Lung (tissue), 12 donors: ENCODE results near the gene RETN. TPM values are rescaled to one million over a fixed set of nuclear protein-coding genes. Genes with fewer than 3 reads are reported as not detected.

ENCODE experiments used
- ATAC-seq: fragments of 200-7000 bp; cut with Tn5 transposase; one replicate; pipeline ENCODE4 v1.9.1; 2020; ENCODE audit warnings: moderate number of reproducible peaks; ENCODE audit not compliant: insufficient read depth, low FRiP score
- DNase-seq, 3 donors: peaks; one replicate each; pipeline ENCODE4 v3.0.0-alpha.2; 2013 to 2017
- H3K27ac ChIP-seq, 2 donors: one replicate each; pipeline ENCODE4 v1.5.1; 2013; ENCODE audit warnings: mild to moderate bottlenecking in 2 of 2, moderate library complexity in 2 of 2, control low read depth in 1 of 2, inconsistent platforms in 1 of 2, low read depth in 1 of 2, low read length in 1 of 2
- H3K27me3 ChIP-seq, 3 donors: one replicate each; pipeline ENCODE4 v1.5.1; 2013; ENCODE audit warnings: low read length in 2 of 3; ENCODE audit not compliant: control insufficient read depth in 3 of 3, insufficient read depth in 3 of 3
- H3K36me3 ChIP-seq, 4 donors: one replicate each; pipeline ENCODE4 v1.5.1; 2013; ENCODE audit warnings: low read length in 4 of 4, mild to moderate bottlenecking in 1 of 4, moderate library complexity in 1 of 4; ENCODE audit not compliant: control insufficient read depth in 4 of 4, insufficient read depth in 4 of 4
- H3K4me1 ChIP-seq, 5 donors: one replicate each; pipeline ENCODE4 v1.5.1; 2013; ENCODE audit warnings: low read length in 5 of 5, mild to moderate bottlenecking in 2 of 5, moderate library complexity in 1 of 5; ENCODE audit not compliant: control insufficient read depth in 5 of 5, insufficient read depth in 5 of 5
- H3K4me3 ChIP-seq: one replicate; pipeline ENCODE4 v1.5.1; 2013; ENCODE audit warnings: mild to moderate bottlenecking, control low read depth, moderate library complexity
- H3K9ac ChIP-seq, 2 donors: one replicate each; pipeline ENCODE4 v1.5.1; 2013; ENCODE audit warnings: low read length in 2 of 2, control low read depth in 1 of 2; ENCODE audit not compliant: insufficient read depth in 1 of 2
- H3K9me3 ChIP-seq, 4 donors: one replicate each; pipeline ENCODE4 v1.5.1; 2013; ENCODE audit warnings: low read length in 3 of 4, mild to moderate bottlenecking in 1 of 4, moderate library complexity in 1 of 4; ENCODE audit not compliant: control insufficient read depth in 4 of 4, insufficient read depth in 3 of 4
- CTCF ChIP-seq: IDR thresholded peaks from 2 replicates; pipeline ENCODE4 v1.5.1; 2012; ENCODE audit warnings: mild to moderate bottlenecking; ENCODE audit errors: control extremely low read depth, extremely low read depth
- WGBS, 2 donors: extraction: QIAGEN DNeasy Blood & Tissue Kit; methylation state at CpG; one replicate each; pipeline ENCODE4 v1.1.7; 2013; 5-methylcytosine and 5-hydroxymethylcytosine counted together
- polyA plus RNA-seq, 2 donors: library from polyadenylated mRNA; stranded (reverse); fragments of 200-250 nt; gene quantifications; one replicate each; pipeline ENCODE4 v1.2.1, GENCODE V29; 2013
- total RNA-seq, 2 donors: library from RNA; depleted of rRNA in 1 of 2; stranded (reverse); fragments of >200 nt in 1 of 2; gene quantifications; one replicate each; pipeline ENCODE4 v1.2.1, GENCODE V29; 2014 to 2021
- donor health status: control.
- donor health status: control.
- donor health status: Bipolar disorder and iron deficiency.
- donor health status: healthy.
- donor health status: DM: yes; HTN: yes; CAD: no.

Gene RETN
- total and polyA plus RNA-seq, 4 donors, result 2.9 to 1,168 (median 58.3) TPM

GRCh38 chr19:7704280-7705060 lies 35.6 kb downstream of the RETN start:
- Histone ChIP-seq H3K27ac (no peak overlapping the region), H3K4me1 (peaks cover 0 to 8% (median 0%) of the 10 kb centered on the region in 5 donors), H3K9me3 (peaks cover 0 to 1% (median 0%) of the 10 kb centered on the region in 4 donors), H3K4me3 (no peak overlapping the region), H3K27me3 (peaks cover 0 to 3% (median 2%) of the 10 kb centered on the region in 3 donors), H3K9ac (no peak overlapping the region), H3K36me3 (no peaks in the 10 kb centered on the region)
- no peak for TF ChIP-seq CTCF
- no peak for ATAC-seq
- WGBS, 2 donors, result 84 to 88% methylated on average over 6 of the region's 6 CpGs
- no peak for DNase-seq

GRCh38 chr19:7705387-7706187 lies 36.7 kb downstream of the RETN start:
- Histone ChIP-seq H3K9ac (no peak overlapping the region), H3K4me1 (peaks cover 0 to 8% (median 0%) of the 10 kb centered on the region in 5 donors), H3K27me3 (peaks cover 0 to 2% (median 0%) of the 10 kb centered on the region in 3 donors), H3K9me3 (no peaks in the 10 kb centered on the region), H3K36me3 (no peaks in the 10 kb centered on the region), H3K27ac (peak overlapping the region in 1 of 2 donors; percentile 64), H3K4me3 (no peak overlapping the region)
- 31 to 55% methylated on average over 24 of the region's 24 CpGs for WGBS, 2 donors
- peak in 2 of 3 donors; percentile 6 to 19 for DNase-seq
- no peak for TF ChIP-seq CTCF
- ATAC-seq, result no peak

GRCh38 chr19:7706188-7706954 lies 37.5 kb downstream of the RETN start:
- no peak overlapping the region for H3K4me3 ChIP-seq
- DNase-seq, result no peak
- no peaks in the 10 kb centered on the region for H3K36me3 ChIP-seq
- no peaks in the 10 kb centered on the region for H3K9me3 ChIP-seq
- 56 to 72% methylated on average over 14 of the region's 14 CpGs for WGBS, 2 donors
- no peak overlapping the region for H3K9ac ChIP-seq
- no peak for TF ChIP-seq CTCF
- H3K27ac ChIP-seq, result peak overlapping the region in 1 of 2 donors; percentile 64
- peaks cover 0 to 8% (median 0%) of the 10 kb centered on the region in 5 donors for H3K4me1 ChIP-seq
- H3K27me3 ChIP-seq, result peaks cover 0 to 2% (median 0%) of the 10 kb centered on the region in 3 donors
- no peak for ATAC-seq
